ENCODE results near the gene BAG1. TPM values are rescaled to one million over a fixed set of nuclear protein-coding genes. Genes with fewer than 3 reads are reported as not detected.

BAG1 gene
- total RNA-seq, 1 experiment from 2014 or later, result 51.2 TPM

DNA sequence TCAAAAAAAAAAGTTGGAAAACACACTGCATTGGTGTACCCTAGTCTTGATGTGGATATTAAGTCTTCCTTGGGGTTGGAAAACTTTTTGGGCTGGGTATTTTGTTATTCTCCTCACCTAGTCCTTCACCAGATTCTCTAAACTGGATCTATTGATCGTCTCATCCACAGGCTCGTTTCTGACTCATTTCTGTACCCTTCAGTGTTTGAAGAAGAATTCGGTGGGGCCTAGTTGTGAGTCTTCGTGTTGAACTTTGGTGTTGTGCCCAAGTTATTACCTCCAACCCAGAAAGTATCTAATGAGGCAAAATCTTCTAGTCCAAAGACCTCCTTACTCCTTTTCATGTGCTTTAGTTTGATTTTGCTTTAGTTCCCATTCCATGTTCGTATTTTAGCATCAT, 27.4 kb upstream of the BAG1 start:
- peaks cover 21% of the 10 kb centered on the region for H3K4me1 Mint-ChIP-seq (ENCODE audit: low read depth, unreplicated experiment)
- no peaks in the 10 kb centered on the region for H3K36me3 ChIP-seq (ENCODE audit: control insufficient read depth, insufficient read depth, low read length)
- ChIA-PET CTCF (no interaction called here), POLR2A (no interaction called here)
- intact Hi-C loops (cut with micrococcal nuclease; ENCODE audit: unreplicated experiment), result no loop called here
- BruUV-seq (replicated peaks), result no TSS peak
- no peak overlapping the region for H3K4me3 ChIP-seq (ENCODE audit: low read depth, low read length)
- H3K27me3 Mint-ChIP-seq (ENCODE audit: insufficient read depth, unreplicated experiment), result no peaks in the 10 kb centered on the region
- H3K4me1 ChIP-seq, result peaks cover 17% of the 10 kb centered on the region; the same call in 1 of the 2 replicates
- H3K27me3 ChIP-seq (replicated peaks; ENCODE audit: control insufficient read depth, insufficient read depth, low read length), result no peaks in the 10 kb centered on the region
- DNase-seq, result no peak
- H3K9me3 ChIP-seq, result no peaks in the 10 kb centered on the region
- TF ChIP-seq, protein P1, sequence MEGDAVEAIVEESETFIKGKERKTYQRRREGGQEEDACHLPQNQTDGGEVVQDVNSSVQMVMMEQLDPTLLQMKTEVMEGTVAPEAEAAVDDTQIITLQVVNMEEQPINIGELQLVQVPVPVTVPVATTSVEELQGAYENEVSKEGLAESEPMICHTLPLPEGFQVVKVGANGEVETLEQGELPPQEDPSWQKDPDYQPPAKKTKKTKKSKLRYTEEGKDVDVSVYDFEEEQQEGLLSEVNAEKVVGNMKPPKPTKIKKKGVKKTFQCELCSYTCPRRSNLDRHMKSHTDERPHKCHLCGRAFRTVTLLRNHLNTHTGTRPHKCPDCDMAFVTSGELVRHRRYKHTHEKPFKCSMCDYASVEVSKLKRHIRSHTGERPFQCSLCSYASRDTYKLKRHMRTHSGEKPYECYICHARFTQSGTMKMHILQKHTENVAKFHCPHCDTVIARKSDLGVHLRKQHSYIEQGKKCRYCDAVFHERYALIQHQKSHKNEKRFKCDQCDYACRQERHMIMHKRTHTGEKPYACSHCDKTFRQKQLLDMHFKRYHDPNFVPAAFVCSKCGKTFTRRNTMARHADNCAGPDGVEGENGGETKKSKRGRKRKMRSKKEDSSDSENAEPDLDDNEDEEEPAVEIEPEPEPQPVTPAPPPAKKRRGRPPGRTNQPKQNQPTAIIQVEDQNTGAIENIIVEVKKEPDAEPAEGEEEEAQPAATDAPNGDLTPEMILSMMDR (IDR thresholded peaks at IDR 0.05; ENCODE audit: insufficient read depth in 1 of 2, low read depth in 1 of 2, low read length in 1 of 2, severe bottlenecking in 1 of 2, unreplicated experiment in 1 of 2), result no peak
- H3K36me3 Mint-ChIP-seq (ENCODE audit: insufficient read depth, unreplicated experiment), result peaks cover 50% of the 10 kb centered on the region
- peak overlapping the region; percentile 6 for H3K27ac Mint-ChIP-seq (ENCODE audit: unreplicated experiment)
- no peaks in the 10 kb centered on the region for H3K9me3 Mint-ChIP-seq (ENCODE audit: unreplicated experiment)
- H3K4me3 Mint-ChIP-seq (ENCODE audit: unreplicated experiment), result peak overlapping the region; percentile 69

DNA sequence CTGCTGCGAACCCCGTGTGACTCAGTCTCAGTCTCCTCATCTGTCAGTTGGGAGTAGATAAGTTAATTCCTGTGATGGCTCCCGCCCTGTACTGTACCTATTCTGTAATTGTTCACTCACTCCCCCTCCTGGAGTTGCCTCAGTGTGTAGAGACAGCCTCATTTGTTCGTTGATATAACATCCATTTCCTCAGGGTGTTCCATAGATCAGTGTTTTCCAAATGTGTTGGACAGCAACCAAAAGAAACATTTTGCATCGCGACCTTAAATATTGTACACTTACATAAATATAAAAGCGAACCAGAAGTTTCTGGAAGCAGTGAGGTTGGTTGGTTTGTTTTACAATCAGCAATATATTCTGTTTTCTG, 26.5 kb upstream of the BAG1 start:
- no TSS peak for BruUV-seq (replicated peaks)
- Histone ChIP-seq H3K9me3 (no peaks in the 10 kb centered on the region), H3K27me3 (replicated peaks; ENCODE audit: control insufficient read depth, insufficient read depth, low read length) (no peaks in the 10 kb centered on the region), H3K4me1 (peaks cover 17% of the 10 kb centered on the region; the same call in 1 of the 2 replicates), H3K4me3 (ENCODE audit: low read depth, low read length) (peak overlapping the region; percentile 84), H3K36me3 (ENCODE audit: control insufficient read depth, insufficient read depth, low read length) (no peaks in the 10 kb centered on the region)
- H3K36me3 Mint-ChIP-seq (ENCODE audit: insufficient read depth, unreplicated experiment), result peaks cover 41% of the 10 kb centered on the region
- intact Hi-C loops (cut with micrococcal nuclease; ENCODE audit: unreplicated experiment), result no loop called here
- H3K27ac Mint-ChIP-seq (ENCODE audit: unreplicated experiment), result peak overlapping the region; percentile 99
- no peaks in the 10 kb centered on the region for H3K27me3 Mint-ChIP-seq (ENCODE audit: insufficient read depth, unreplicated experiment)
- DNase-seq, result no peak
- H3K9me3 Mint-ChIP-seq (ENCODE audit: unreplicated experiment), result no peaks in the 10 kb centered on the region
- peak overlapping the region; percentile 96 for H3K4me3 Mint-ChIP-seq (ENCODE audit: unreplicated experiment)
- CTCF ChIA-PET, result interaction anchor here (1.2 kb wide), 1 partner anchor 51 kb away, joined by 4 read pairs; the partner anchor contains the start of gene SPINK4
- POLR2A ChIA-PET, result interaction anchor here (1.0 to 1.5 kb wide), 4 partner anchors 10 to 266 kb away, joined by 4 to 8 read pairs (median 7); partner anchors contain the start of genes DNAJA1, NOL6 and SMU1
- TF ChIP-seq, protein P1 (IDR thresholded peaks at IDR 0.05; ENCODE audit: insufficient read depth in 1 of 2, low read depth in 1 of 2, low read length in 1 of 2, severe bottlenecking in 1 of 2, unreplicated experiment in 1 of 2), result no peak
- peaks cover 14% of the 10 kb centered on the region for H3K4me1 Mint-ChIP-seq (ENCODE audit: low read depth, unreplicated experiment)

DNA sequence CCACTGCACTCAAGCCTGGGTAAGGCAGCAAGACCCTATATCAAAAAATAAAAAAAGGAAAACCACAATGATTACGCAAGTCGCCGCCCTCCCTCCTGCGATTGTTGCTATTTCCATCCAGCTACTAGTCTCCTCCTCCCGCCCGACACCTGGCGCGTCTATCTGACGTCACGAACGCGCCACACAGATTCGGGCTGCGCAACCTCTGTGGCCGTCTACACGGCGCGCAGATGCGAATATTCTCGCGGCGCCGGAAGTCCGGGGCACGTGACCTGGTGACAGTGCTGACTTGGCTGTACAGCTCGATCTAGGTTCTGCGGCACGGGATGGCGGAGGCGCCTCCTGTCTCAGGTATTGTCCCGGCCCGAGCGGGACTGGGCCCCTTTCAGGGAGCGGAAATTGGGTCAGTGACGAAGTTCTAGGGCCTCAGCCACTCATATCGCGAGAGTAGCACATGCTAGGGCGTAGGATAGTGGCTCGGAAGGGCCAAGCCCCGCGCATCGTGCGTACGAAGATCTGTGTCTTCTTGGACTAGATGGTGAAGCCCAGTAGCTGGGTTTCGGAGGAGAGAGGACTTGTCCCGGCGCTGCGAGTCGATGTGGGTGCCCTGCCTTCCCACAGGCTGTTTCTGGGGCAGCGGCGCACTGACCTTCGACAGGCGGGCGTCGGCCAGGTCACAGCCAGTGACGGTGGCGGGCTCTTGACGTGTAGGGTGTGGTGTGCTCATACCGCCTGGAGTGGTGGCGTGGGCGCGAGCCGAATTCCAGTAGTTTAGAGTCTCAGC, 25.9 kb upstream of the BAG1 start, which contains the start of gene NFX1:
NFX1 (plus strand) TSS at position 270 of the 784 bp plus-strand sequence; CDS start at position 327, 57 bp downstream.
- Histone ChIP-seq H3K36me3 (ENCODE audit: control insufficient read depth, insufficient read depth, low read length) (no peaks in the 10 kb centered on the region), H3K9me3 (no peaks in the 10 kb centered on the region), H3K4me1 (peaks cover 17% of the 10 kb centered on the region; the same call in 1 of the 2 replicates), H3K4me3 (ENCODE audit: low read depth, low read length) (peak within 1 kb of the TSS; percentile 84), H3K27me3 (replicated peaks; ENCODE audit: control insufficient read depth, insufficient read depth, low read length) (no peaks in the 10 kb centered on the region)
- CTCF ChIA-PET, result interaction anchor here (0.5 to 1.2 kb wide), 8 partner anchors 50 to 266 kb away, joined by 3 to 9 read pairs (median 4); partner anchors contain the start of genes B4GALT1, DNAJA1 and SPINK4
- Mint-ChIP-seq H3K9me3 (ENCODE audit: unreplicated experiment) (no peaks in the 10 kb centered on the region), H3K36me3 (ENCODE audit: insufficient read depth, unreplicated experiment) (peaks cover 35% of the 10 kb centered on the region), H3K27me3 (ENCODE audit: insufficient read depth, unreplicated experiment) (no peaks in the 10 kb centered on the region), H3K4me3 (ENCODE audit: unreplicated experiment) (peak within 1 kb of the TSS; percentile 96), H3K4me1 (ENCODE audit: low read depth, unreplicated experiment) (peaks cover 12% of the 10 kb centered on the region), H3K27ac (ENCODE audit: unreplicated experiment) (peak within 1 kb of the TSS; percentile 99)
- POLR2A ChIA-PET, result interaction anchor here (0.6 to 1.5 kb wide), 9 partner anchors 10 to 266 kb away, joined by 3 to 9 read pairs (median 6); partner anchors contain the start of genes BAG1, CHMP5, DNAJA1 and NOL6
- BruUV-seq (replicated peaks), result TSS peak; percentile 37
- intact Hi-C loops (cut with micrococcal nuclease; ENCODE audit: unreplicated experiment), result loop anchor here (1.0 kb wide), 1 partner anchor 26 kb away; the partner anchor contains the start of gene BAG1
- TF ChIP-seq, protein P1 (IDR thresholded peaks at IDR 0.05; ENCODE audit: insufficient read depth in 1 of 2, low read depth in 1 of 2, low read length in 1 of 2, severe bottlenecking in 1 of 2, unreplicated experiment in 1 of 2), result no peak
- peak; percentile 96 to 97 for DNase-seq

Data from Caco-2 (cell line).